ENCODE data around the gene CHIA. TPM values are rescaled to one million over a fixed set of nuclear protein-coding genes. Genes with fewer than 3 reads are reported as not detected.
"Not testable (repeated sequence)": the region's sequence is repeated elsewhere in the genome, so short reads cannot be mapped to it uniquely, and the experiment has no call there.

The CHIA gene
- total and polyA plus RNA-seq, 5 donors from 2014 or later, result not detected

- Mint-ChIP-seq H3K4me1 (peaks cover 0 to 17% (median 6%) of the 10 kb centered on the region in 4 donors), H3K27me3 (peaks cover 15% of the 10 kb centered on the region), H3K36me3 (peaks cover 3% of the 10 kb centered on the region), H3K9me3 (peaks cover 0 to 10% (median 5%) of the 10 kb centered on the region in 7 donors), H3K4me3 (no peak overlapping the region), H3K27ac (no peak overlapping the region)
- DNase-seq, result no peak
- Histone ChIP-seq H3K27me3 (ENCODE audit: control insufficient read depth, insufficient read depth, low read length) (no peaks in the 10 kb centered on the region), H3K9me3 (ENCODE audit: control insufficient read depth in 2 of 2, low read length in 2 of 2) (peaks cover 0 to 3% of the 10 kb centered on the region in 2 experiments), H3K27ac (ENCODE audit: insufficient read depth, low read length, poor library complexity, severe bottlenecking) (no peak overlapping the region), H3K4me3 (ENCODE audit: low read depth, low read length) (no peak overlapping the region), H3K36me3 (ENCODE audit: control insufficient read depth, insufficient read depth, low read length) (no peaks in the 10 kb centered on the region), H3K4me1 (ENCODE audit: control insufficient read depth, insufficient read depth, low read length, poor library complexity, severe bottlenecking) (no peaks in the 10 kb centered on the region)
- no peak for ATAC-seq (ENCODE audit: low read depth in 2 of 2)
Observed at GRCh38 chr1:111323231-111323630, 32.6 kb downstream of the CHIA start.

GRCh38 chr1:111332190-111332589 lies 41.5 kb downstream of the CHIA start:
- Mint-ChIP-seq H3K36me3 (peaks cover 12% of the 10 kb centered on the region), H3K4me1 (peaks cover 0 to 5% (median 4%) of the 10 kb centered on the region in 4 donors), H3K27ac (peak overlapping the region in 1 of 3 donors; percentile 53), H3K4me3 (no peak overlapping the region), H3K27me3 (peaks cover 15% of the 10 kb centered on the region), H3K9me3 (peaks cover 2 to 31% (median 20%) of the 10 kb centered on the region in 7 donors)
- no peak for DNase-seq
- Histone ChIP-seq H3K4me1 (ENCODE audit: control insufficient read depth, insufficient read depth, low read length, poor library complexity, severe bottlenecking) (no peaks in the 10 kb centered on the region), H3K36me3 (ENCODE audit: control insufficient read depth, insufficient read depth, low read length) (peaks cover 2% of the 10 kb centered on the region), H3K9me3 (ENCODE audit: control insufficient read depth in 2 of 2, low read length in 2 of 2) (peaks cover 9 to 16% of the 10 kb centered on the region in 2 experiments), H3K27me3 (ENCODE audit: control insufficient read depth, insufficient read depth, low read length) (no peaks in the 10 kb centered on the region), H3K4me3 (ENCODE audit: low read depth, low read length) (no peak overlapping the region), H3K27ac (ENCODE audit: insufficient read depth, low read length, poor library complexity, severe bottlenecking) (no peak overlapping the region)
- ATAC-seq (ENCODE audit: low read depth in 2 of 2), result no peak

DNA sequence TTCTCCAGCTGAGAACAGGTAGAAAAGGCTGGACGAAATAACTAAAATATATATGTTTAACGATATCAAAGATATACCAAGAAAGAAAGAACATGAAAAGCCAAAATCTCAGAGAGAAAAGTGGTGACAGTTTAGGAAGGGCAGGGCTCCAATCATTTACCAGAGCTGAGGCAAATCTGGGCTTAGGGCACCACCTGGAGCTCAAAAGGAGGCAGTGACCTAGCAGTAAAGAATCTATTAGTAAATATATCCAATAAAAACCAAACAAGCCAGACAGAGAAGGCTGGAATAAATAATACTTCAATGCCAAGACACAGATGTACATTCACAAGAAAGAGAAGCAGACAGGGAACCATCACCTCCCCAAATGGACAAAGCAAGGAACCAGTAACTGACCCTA lies 43.5 kb downstream of the CHIA start:
- H3K4me1 ChIP-seq (ENCODE audit: control insufficient read depth, insufficient read depth, low read length, poor library complexity, severe bottlenecking), result no peaks in the 10 kb centered on the region
- peak; percentile 73 to 80 for ATAC-seq (ENCODE audit: low read depth in 2 of 2)
- no peak overlapping the region for H3K27ac ChIP-seq (ENCODE audit: insufficient read depth, low read length, poor library complexity, severe bottlenecking)
- peaks cover 5% of the 10 kb centered on the region for H3K36me3 Mint-ChIP-seq
- DNase-seq, result peak; percentile 31 to 70 (median 67)
- no peak overlapping the region for H3K4me3 Mint-ChIP-seq
- peaks cover 11% of the 10 kb centered on the region for H3K27me3 Mint-ChIP-seq
- H3K4me3 ChIP-seq (ENCODE audit: low read depth, low read length), result no peak overlapping the region
- peaks cover 2 to 21% (median 12%) of the 10 kb centered on the region in 7 donors for H3K9me3 Mint-ChIP-seq
- no peaks in the 10 kb centered on the region for H3K27me3 ChIP-seq (ENCODE audit: control insufficient read depth, insufficient read depth, low read length)
- peaks cover 0 to 5% (median 4%) of the 10 kb centered on the region in 4 donors for H3K4me1 Mint-ChIP-seq
- H3K27ac Mint-ChIP-seq, result no peak overlapping the region
- H3K9me3 ChIP-seq (ENCODE audit: control insufficient read depth in 2 of 2, low read length in 2 of 2), result peaks cover under 1 to 3% of the 10 kb centered on the region in 2 experiments
- H3K36me3 ChIP-seq (ENCODE audit: control insufficient read depth, insufficient read depth, low read length), result no peaks in the 10 kb centered on the region

DNA sequence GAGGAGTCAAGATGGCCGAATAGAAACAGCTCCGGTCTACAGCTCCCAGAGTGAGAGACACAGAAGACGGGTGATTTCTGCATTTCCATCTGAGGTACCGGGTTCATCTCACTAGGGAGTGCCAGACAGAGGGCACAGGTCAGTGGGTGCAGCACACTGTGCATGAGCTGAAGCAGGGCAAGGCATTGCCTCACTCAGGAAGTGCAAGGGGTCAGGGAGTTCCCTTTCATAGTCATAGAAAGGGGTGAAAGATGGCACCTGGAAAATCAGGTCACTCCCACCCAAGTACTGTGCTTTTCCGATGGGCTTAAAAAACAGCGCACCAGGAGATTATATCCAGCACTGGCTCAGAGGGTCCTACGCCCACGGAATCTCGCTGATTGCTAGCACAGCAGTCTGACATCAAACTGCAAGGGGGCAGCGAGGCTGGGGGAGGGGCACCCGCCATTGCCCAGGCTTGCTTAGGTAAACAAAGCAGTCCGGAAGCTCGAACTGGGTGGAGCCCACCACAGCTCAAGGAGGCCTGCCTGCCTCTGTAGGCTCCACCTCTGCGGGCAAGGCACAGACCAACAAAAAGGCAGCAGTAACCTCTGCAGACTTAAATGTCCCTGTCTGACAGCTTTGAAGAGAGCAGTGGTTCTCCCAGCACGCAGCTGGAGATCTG lies 44.7 kb downstream of the CHIA start:
- H3K4me3 ChIP-seq (ENCODE audit: low read depth, low read length); DNase-seq; H3K27ac ChIP-seq (ENCODE audit: insufficient read depth, low read length, poor library complexity, severe bottlenecking); H3K4me1 Mint-ChIP-seq; H3K9me3 ChIP-seq (ENCODE audit: control insufficient read depth in 2 of 2, low read length in 2 of 2); H3K36me3 Mint-ChIP-seq; H3K36me3 ChIP-seq (ENCODE audit: control insufficient read depth, insufficient read depth, low read length); H3K27me3 ChIP-seq (ENCODE audit: control insufficient read depth, insufficient read depth, low read length); H3K4me1 ChIP-seq (ENCODE audit: control insufficient read depth, insufficient read depth, low read length, poor library complexity, severe bottlenecking); ATAC-seq (ENCODE audit: low read depth in 2 of 2); H3K27ac Mint-ChIP-seq; H3K27me3 Mint-ChIP-seq: not testable (repeated sequence)
- H3K4me3 Mint-ChIP-seq, result peak overlapping the region in 1 of 4 donors; percentile 32
- peaks cover 0 to 14% (median 5%) of the 10 kb centered on the region in 7 donors for H3K9me3 Mint-ChIP-seq

GRCh38 chr1:111338849-111339248 lies 48.2 kb downstream of the CHIA start:
- ATAC-seq (ENCODE audit: low read depth in 2 of 2); H3K27ac ChIP-seq (ENCODE audit: insufficient read depth, low read length, poor library complexity, severe bottlenecking); H3K4me3 ChIP-seq (ENCODE audit: low read depth, low read length); H3K27me3 Mint-ChIP-seq; H3K4me1 ChIP-seq (ENCODE audit: control insufficient read depth, insufficient read depth, low read length, poor library complexity, severe bottlenecking); H3K4me1 Mint-ChIP-seq; H3K27ac Mint-ChIP-seq; H3K36me3 Mint-ChIP-seq; H3K36me3 ChIP-seq (ENCODE audit: control insufficient read depth, insufficient read depth, low read length); H3K9me3 ChIP-seq (ENCODE audit: control insufficient read depth in 2 of 2, low read length in 2 of 2); H3K4me3 Mint-ChIP-seq; H3K27me3 ChIP-seq (ENCODE audit: control insufficient read depth, insufficient read depth, low read length); DNase-seq: not testable (repeated sequence)
- H3K9me3 Mint-ChIP-seq, result peaks cover 0 to 12% (median 4%) of the 10 kb centered on the region in 7 donors

DNA sequence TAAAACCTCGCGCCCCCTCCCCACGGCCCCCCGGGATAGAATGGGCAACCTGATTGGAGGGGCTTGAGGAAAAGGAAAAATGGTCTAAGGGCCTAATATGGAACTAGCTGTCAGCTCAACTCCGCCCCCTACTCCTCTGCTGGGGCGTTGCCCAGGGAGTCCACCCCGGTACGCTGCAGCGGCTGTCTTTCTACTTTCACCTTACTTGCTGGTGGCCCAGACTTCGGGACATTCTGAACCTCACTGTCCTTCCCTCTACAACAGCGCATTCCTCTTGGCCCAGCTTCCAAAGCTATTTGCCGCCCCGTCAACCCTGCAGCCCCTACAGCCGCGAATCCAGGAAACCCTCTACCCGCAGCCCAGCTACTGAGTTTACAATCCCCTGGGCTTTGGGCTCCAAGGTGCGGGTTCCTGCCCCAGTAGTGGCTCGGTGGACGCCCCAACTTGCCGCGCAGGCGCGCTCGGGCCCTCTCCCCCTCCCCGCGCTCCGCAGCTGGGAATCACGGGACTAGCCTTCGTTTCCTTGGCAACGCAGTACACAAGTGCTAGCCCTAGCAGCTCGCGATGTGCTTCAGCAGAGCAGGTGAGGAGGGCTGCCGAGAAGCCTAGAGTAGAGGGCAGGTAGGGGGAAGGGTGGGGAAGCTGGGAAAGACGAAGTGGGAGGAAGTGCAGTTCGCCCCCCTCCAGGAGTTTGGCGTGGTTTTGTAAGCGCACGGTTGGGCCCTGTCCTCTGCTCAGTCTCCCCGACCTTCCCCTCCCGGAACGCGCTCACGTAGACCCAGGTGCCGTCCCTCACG lies 55.6 kb downstream of the CHIA start:
- Histone ChIP-seq H3K4me1 (ENCODE audit: control insufficient read depth, insufficient read depth, low read length, poor library complexity, severe bottlenecking) (peaks cover 11% of the 10 kb centered on the region), H3K27me3 (ENCODE audit: control insufficient read depth, insufficient read depth, low read length) (no peaks in the 10 kb centered on the region), H3K4me3 (ENCODE audit: low read depth, low read length) (peak overlapping the region; percentile 68), H3K27ac (ENCODE audit: insufficient read depth, low read length, poor library complexity, severe bottlenecking) (peak overlapping the region; percentile 65), H3K9me3 (ENCODE audit: control insufficient read depth in 2 of 2, low read length in 2 of 2) (no peaks in the 10 kb centered on the region), H3K36me3 (ENCODE audit: control insufficient read depth, insufficient read depth, low read length) (no peaks in the 10 kb centered on the region)
- DNase-seq, result peak; percentile 79 to 91 (median 87)
- peak overlapping the region; percentile 78 to 95 (median 90) for H3K4me3 Mint-ChIP-seq
- H3K36me3 Mint-ChIP-seq, result no peaks in the 10 kb centered on the region
- H3K4me1 Mint-ChIP-seq, result peaks cover 9 to 17% (median 14%) of the 10 kb centered on the region in 4 donors
- peak overlapping the region; percentile 87 to 92 (median 89) for H3K27ac Mint-ChIP-seq
- ATAC-seq (ENCODE audit: low read depth in 2 of 2), result peak; percentile 89
- peaks cover 9% of the 10 kb centered on the region for H3K27me3 Mint-ChIP-seq
- peaks cover 0 to 4% (median 0%) of the 10 kb centered on the region in 7 donors for H3K9me3 Mint-ChIP-seq

DNA sequence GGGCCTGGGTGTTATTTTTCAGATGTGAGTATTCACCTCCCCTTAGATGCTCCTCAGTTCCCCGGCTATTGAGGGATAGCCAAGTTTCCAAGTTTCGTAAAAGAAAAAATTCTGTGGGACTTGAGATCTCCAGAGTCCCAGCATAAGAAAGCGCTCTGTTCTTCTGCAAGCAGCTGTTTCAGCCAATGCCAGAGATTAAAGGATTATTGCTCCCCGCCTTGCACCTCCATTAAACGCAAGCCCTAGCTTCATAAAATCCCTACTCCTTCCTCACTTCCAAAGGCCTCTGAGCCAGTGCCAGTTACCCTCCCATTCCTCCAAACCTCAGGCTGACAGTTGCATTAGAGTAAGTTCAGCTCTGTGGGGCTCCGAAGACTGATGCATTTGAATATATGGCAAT lies 56.4 kb downstream of the CHIA start:
- Histone ChIP-seq H3K9me3 (ENCODE audit: control insufficient read depth in 2 of 2, low read length in 2 of 2) (no peaks in the 10 kb centered on the region), H3K27me3 (ENCODE audit: control insufficient read depth, insufficient read depth, low read length) (no peaks in the 10 kb centered on the region), H3K4me1 (ENCODE audit: control insufficient read depth, insufficient read depth, low read length, poor library complexity, severe bottlenecking) (peaks cover 11% of the 10 kb centered on the region), H3K4me3 (ENCODE audit: low read depth, low read length) (no peak overlapping the region), H3K27ac (ENCODE audit: insufficient read depth, low read length, poor library complexity, severe bottlenecking) (peak overlapping the region; percentile 65), H3K36me3 (ENCODE audit: control insufficient read depth, insufficient read depth, low read length) (no peaks in the 10 kb centered on the region)
- Mint-ChIP-seq H3K4me1 (peaks cover 9 to 17% (median 14%) of the 10 kb centered on the region in 4 donors), H3K27me3 (peaks cover 9% of the 10 kb centered on the region), H3K36me3 (no peaks in the 10 kb centered on the region), H3K27ac (peak overlapping the region in 2 of 3 donors; percentile 89 to 92), H3K4me3 (peak overlapping the region; percentile 78 to 91 (median 90)), H3K9me3 (peaks cover 0 to 4% (median 0%) of the 10 kb centered on the region in 7 donors)
- ATAC-seq (ENCODE audit: low read depth in 2 of 2) (no peak), DNase-seq (no peak)
